GM23338 (cell line): Measurements from ENCODE around the gene KANK4. TPM values are rescaled to one million over a fixed set of nuclear protein-coding genes. Genes with fewer than 3 reads are reported as not detected.

Experiments used
- ATAC-seq: fragments of 200-7000 bp; cut with Tn5 transposase; 3 replicates; pipeline ENCODE4 v1.9.1; 2020
- DNase-seq: peaks from one replicate; pipeline ENCODE4 v3.0.0-alpha.2; 2015; ENCODE audit warnings: low spot score
- H2AFZ ChIP-seq: fragments of 200-600 bp; sonication (generic); 2 replicates; pipeline ENCODE4 v1.8.0; 2016; ENCODE audit warnings: antibody characterized with exemption, mild to moderate bottlenecking, moderate library complexity
- H3F3A ChIP-seq: fragments of 200-600 bp; sonication (generic); replicated peaks from 2 replicates; pipeline ENCODE4 v1.8.0; 2017; ENCODE audit warnings: antibody characterized with exemption, mixed run types, low read depth
- H3K27ac ChIP-seq: fragments of 200-600 bp; sonication (generic); 2 replicates; pipeline ENCODE4 v1.6.1; 2016; ENCODE audit warnings: low read depth
- H3K27me3 ChIP-seq: fragments of 200-600 bp; sonication (generic); 2 replicates; pipeline ENCODE4 v1.8.0; 2016; ENCODE audit warnings: mild to moderate bottlenecking, mixed run types, moderate library complexity; ENCODE audit not compliant: insufficient read depth
- H3K36me3 ChIP-seq: fragments of 200-600 bp; sonication (generic); 2 replicates; pipeline ENCODE4 v1.8.0; 2016; ENCODE audit warnings: mild to moderate bottlenecking; ENCODE audit not compliant: insufficient read depth
- H3K4me1 ChIP-seq: fragments of 200-600 bp; sonication (generic); 2 replicates; pipeline ENCODE4 v1.8.0; 2016; ENCODE audit warnings: mild to moderate bottlenecking, moderate library complexity; ENCODE audit not compliant: insufficient read depth
- H3K4me2 ChIP-seq: fragments of 200-600 bp; sonication (generic); 2 replicates; pipeline ENCODE4 v1.7.1; 2017; ENCODE audit warnings: mixed run types
- H3K4me3 ChIP-seq: fragments of 200-600 bp; sonication (generic); 2 replicates; pipeline ENCODE4 v1.6.1; 2016; ENCODE audit warnings: mixed run types
- H3K79me2 ChIP-seq: fragments of 200-600 bp; sonication (generic); replicated peaks from 2 replicates; pipeline ENCODE4 v1.8.0; 2017; ENCODE audit warnings: mild to moderate bottlenecking; ENCODE audit not compliant: insufficient read depth
- H3K9me2 ChIP-seq: fragments of 200-600 bp; sonication (generic); 2 replicates; pipeline ENCODE4 v1.8.0; 2017; ENCODE audit not compliant: insufficient read depth
- H4K20me1 ChIP-seq: fragments of 200-600 bp; sonication (generic); replicated peaks from 2 replicates; pipeline ENCODE4 v1.8.0; 2017; ENCODE audit warnings: mild to moderate bottlenecking; ENCODE audit not compliant: insufficient read depth
- H3K27ac Mint-ChIP-seq: 2 replicates; pipeline ENCODE4 v1.8.0; 2020; ENCODE audit warnings: inconsistent platforms, mild to moderate bottlenecking, moderate library complexity, mixed read lengths
- H3K27me3 Mint-ChIP-seq: 3 replicates; pipeline ENCODE4 v1.8.0; 2022; ENCODE audit warnings: low read depth, mild to moderate bottlenecking, moderate library complexity, mixed read lengths, inconsistent platforms; ENCODE audit not compliant: insufficient read depth, poor library complexity
- H3K36me3 Mint-ChIP-seq: 3 replicates; pipeline ENCODE4 v1.8.0; 2021; ENCODE audit warnings: low read depth, mild to moderate bottlenecking, inconsistent platforms, moderate library complexity, mixed read lengths
- H3K4me1 Mint-ChIP-seq: 3 replicates; pipeline ENCODE4 v1.8.0; 2020; ENCODE audit warnings: mild to moderate bottlenecking, inconsistent platforms, mixed read lengths
- H3K4me3 Mint-ChIP-seq: 3 replicates; pipeline ENCODE4 v1.8.0; 2021; ENCODE audit warnings: moderate library complexity, mild to moderate bottlenecking, inconsistent platforms, mixed read lengths
- H3K9me3 Mint-ChIP-seq: 3 replicates; pipeline ENCODE4 v1.8.0; 2020; ENCODE audit warnings: moderate library complexity, mild to moderate bottlenecking, inconsistent platforms, mixed read lengths
- CREB1 ChIP-seq: fragments of 250-450 bp; sonication (Bioruptor Pico); IDR thresholded peaks from 2 replicates; pipeline ENCODE4 v1.5.0; 2020; ENCODE audit warnings: low read depth, mild to moderate bottlenecking, moderate library complexity
- EZH2 ChIP-seq: fragments of 200-600 bp; sonication (generic); IDR thresholded peaks from one replicate; pipeline ENCODE4 v1.8.0; 2017; ENCODE audit warnings: antibody characterized with exemption, mild to moderate bottlenecking, low read depth; ENCODE audit not compliant: unreplicated experiment
- STAT1 ChIP-seq: IDR thresholded peaks from one replicate; pipeline ENCODE4 v1.6.1; 2016; ENCODE audit warnings: antibody characterized with exemption; ENCODE audit not compliant: unreplicated experiment
- ZNF114 ChIP-seq: fragments of 250-450 bp; sonication (Bioruptor Pico); IDR thresholded peaks from 2 replicates; pipeline ENCODE4 v1.5.0; 2020; ENCODE audit warnings: mild to moderate bottlenecking, moderate library complexity
- ZNF331 ChIP-seq: fragments of 250-450 bp; sonication (Bioruptor Pico); IDR thresholded peaks from 2 replicates; pipeline ENCODE4 v1.5.0; 2020; ENCODE audit warnings: low read depth, mild to moderate bottlenecking, moderate library complexity
- ZNF462 ChIP-seq: fragments of 250-450 bp; sonication (Bioruptor Pico); IDR thresholded peaks from 2 replicates; pipeline ENCODE4 v1.5.0; 2020; ENCODE audit warnings: mild to moderate bottlenecking, moderate library complexity
- polyA plus RNA-seq: library from polyadenylated mRNA; unstranded; fragments of >200 nt; fragmentation: Nextera tagmentation; extraction: Ambion mirVana; gene quantifications from 2 replicates; pipeline ENCODE4 v1.2.1, GENCODE V29; 2016
- total RNA-seq: library from RNA; depleted of rRNA; stranded (reverse); fragments of >200 nt; shearing (Covaris generic); gene quantifications from 2 replicates; pipeline ENCODE4 v1.2.3, GENCODE V29; 2014
- TF ChIP-seq, protein P1 (sequence below): IDR thresholded peaks from 2 replicates; pipeline ENCODE4 v1.6.1; 2016; ENCODE audit warnings: antibody characterized with exemption

KANK4 gene
- total and polyA plus RNA-seq, 2 experiments from 2014 or later: 0.31 to 0.42 TPM

DNA sequence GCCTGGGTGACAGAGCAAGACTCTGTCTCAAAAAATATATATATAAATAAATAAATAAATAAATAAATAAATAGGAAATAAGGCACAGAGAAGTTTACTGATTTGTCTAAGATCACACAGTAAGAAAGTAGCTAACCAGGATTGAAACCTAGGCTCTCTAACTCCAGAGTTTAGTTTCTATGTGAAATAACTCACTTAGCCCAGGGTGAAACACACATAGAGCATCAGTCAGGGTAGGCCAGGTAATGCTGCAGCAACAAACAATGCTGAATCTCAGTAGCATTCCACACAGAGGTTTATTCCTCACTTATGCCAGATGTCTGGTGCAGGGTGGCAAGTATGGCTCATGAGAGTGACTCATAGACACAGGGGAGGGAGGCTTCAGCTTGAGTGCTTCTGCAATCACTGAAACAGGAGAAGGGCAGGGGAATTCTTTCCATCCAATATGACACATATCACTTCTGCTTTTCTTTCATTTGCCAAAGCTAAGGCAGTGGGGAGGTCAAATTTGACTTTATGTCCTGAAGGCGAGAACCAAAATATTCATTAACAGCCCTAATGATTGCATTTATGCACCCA lies 37.1 kb upstream of the KANK4 start:
- DNase-seq (no peak), ATAC-seq (no peak)
- Histone ChIP-seq H3K4me2 (no peak overlapping the region), H2AFZ (no peak overlapping the region), H3K27ac (no peak overlapping the region), H3K79me2 (no peaks in the 10 kb centered on the region), H3K4me3 (no peak overlapping the region), H3K4me1 (no peaks in the 10 kb centered on the region), H3K27me3 (no peaks in the 10 kb centered on the region), H3F3A (no peaks in the 10 kb centered on the region), H3K9me2 (no peaks in the 10 kb centered on the region), H4K20me1 (no peaks in the 10 kb centered on the region), H3K36me3 (no peaks in the 10 kb centered on the region)
- Mint-ChIP-seq H3K27ac (no peak overlapping the region), H3K4me1 (0 out of 3 replicates have a peak, but pooled peaks cover 2% of the 10 kb centered on the region), H3K27me3 (peaks cover 7% of the 10 kb centered on the region), H3K36me3 (no peaks in the 10 kb centered on the region), H3K9me3 (no peaks in the 10 kb centered on the region), H3K4me3 (no peak overlapping the region)
- TF ChIP-seq EZH2 (no peak), ZNF462 (CRISPR knock-in tag) (no peak), STAT1 (no peak), ZNF331 (CRISPR knock-in tag) (no peak), CREB1 (no peak), ZNF114 (CRISPR knock-in tag) (no peak)
- TF ChIP-seq, protein P1, sequence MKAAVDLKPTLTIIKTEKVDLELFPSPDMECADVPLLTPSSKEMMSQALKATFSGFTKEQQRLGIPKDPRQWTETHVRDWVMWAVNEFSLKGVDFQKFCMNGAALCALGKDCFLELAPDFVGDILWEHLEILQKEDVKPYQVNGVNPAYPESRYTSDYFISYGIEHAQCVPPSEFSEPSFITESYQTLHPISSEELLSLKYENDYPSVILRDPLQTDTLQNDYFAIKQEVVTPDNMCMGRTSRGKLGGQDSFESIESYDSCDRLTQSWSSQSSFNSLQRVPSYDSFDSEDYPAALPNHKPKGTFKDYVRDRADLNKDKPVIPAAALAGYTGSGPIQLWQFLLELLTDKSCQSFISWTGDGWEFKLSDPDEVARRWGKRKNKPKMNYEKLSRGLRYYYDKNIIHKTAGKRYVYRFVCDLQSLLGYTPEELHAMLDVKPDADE: no peak
